Fibroblast of lung (primary cell): ENCODE results near the gene PDHX. TPM values are rescaled to one million over a fixed set of nuclear protein-coding genes. Genes with fewer than 3 reads are reported as not detected.

Source experiments
- DNase-seq, 2 donors: peaks; one replicate each; pipeline versions ENCODE4 v3.0.0 to v3.0.0-alpha.2; 2010; ENCODE audit warnings: low read depth in 2 of 2
- H2AFZ ChIP-seq: 2 replicates; pipeline ENCODE4 v1.5.1; 2012; ENCODE audit warnings: low read length, control low read depth, inconsistent platforms
- H3K27ac ChIP-seq: 2 replicates; pipeline ENCODE4 v1.5.1; 2011; ENCODE audit warnings: low read length, control low read depth; ENCODE audit not compliant: insufficient read depth
- H3K27me3 ChIP-seq: 2 replicates; pipeline ENCODE4 v1.5.1; 2011; ENCODE audit warnings: mild to moderate bottlenecking, low read length; ENCODE audit not compliant: control insufficient read depth, insufficient read depth
- H3K36me3 ChIP-seq: 2 replicates; pipeline ENCODE4 v1.5.1; 2011; ENCODE audit warnings: low read length; ENCODE audit not compliant: control insufficient read depth, insufficient read depth
- H3K4me1 ChIP-seq: 2 replicates; pipeline ENCODE4 v1.5.1; 2011; ENCODE audit warnings: low read length; ENCODE audit not compliant: control insufficient read depth, insufficient read depth; ENCODE audit errors: extremely low read depth
- H3K4me2 ChIP-seq: 2 replicates; pipeline ENCODE4 v1.5.1; 2011; ENCODE audit warnings: low read length, control low read depth; ENCODE audit not compliant: insufficient read depth; ENCODE audit errors: extremely low read depth
- H3K4me3 ChIP-seq, 4 experiments: fragments of 200-600 bp in 1 of 4; sonication (generic) in 1 of 4; replicated peaks in 1 of 4; 2 replicates each; pipeline ENCODE4 v1.5.1; 2011 to 2016; ENCODE audit warnings: low read length in 4 of 4, low read depth in 3 of 4, mild to moderate bottlenecking in 3 of 4, control low read depth in 2 of 4, inconsistent platforms in 1 of 4, mixed read lengths in 1 of 4; ENCODE audit not compliant: insufficient read depth in 1 of 4; ENCODE audit errors: control extremely low read depth in 1 of 4
- H3K79me2 ChIP-seq: 2 replicates; pipeline ENCODE4 v1.5.1; 2012; ENCODE audit warnings: mild to moderate bottlenecking, low read length, inconsistent platforms; ENCODE audit not compliant: control insufficient read depth, insufficient read depth
- H3K9ac ChIP-seq: 2 replicates; pipeline ENCODE4 v1.5.1; 2011; ENCODE audit warnings: mild to moderate bottlenecking, low read length, control low read depth; ENCODE audit not compliant: insufficient read depth
- H3K9me3 ChIP-seq: 2 replicates; pipeline ENCODE4 v1.5.1; 2012; ENCODE audit warnings: low read depth, low read length; ENCODE audit not compliant: control insufficient read depth, insufficient read depth
- H4K20me1 ChIP-seq: 2 replicates; pipeline ENCODE4 v1.5.1; 2011; ENCODE audit warnings: low read length; ENCODE audit not compliant: control insufficient read depth, insufficient read depth; ENCODE audit errors: extremely low read depth
- EZH2 ChIP-seq: IDR thresholded peaks from 2 replicates; pipeline ENCODE4 v1.5.1; 2012; ENCODE audit warnings: low read length, control low read depth, mild to moderate bottlenecking; ENCODE audit errors: missing control alignments
- polyA plus RNA-seq, 2 donors: library from polyadenylated mRNA; depleted of rRNA in 1 of 2; stranded (reverse) in 1 of 2; unstranded in 1 of 2; fragments of >200 nt; gene quantifications; 2 replicates each; pipeline ENCODE4 v1.2.1, GENCODE V29; 2011 to 2012; ENCODE audit warnings: missing spikeins in 1 of 2
- total RNA-seq: library from RNA; depleted of rRNA; stranded (reverse); fragments of >200 nt; gene quantifications from 2 replicates; pipeline ENCODE4 v1.2.1, GENCODE V29; 2014
- TF ChIP-seq, protein P1 (sequence below), 2 donors: IDR thresholded peaks in 1 of 2; conservative IDR thresholded peaks in 1 of 2; 1 replicate in 1 of 2; 2 replicates in 1 of 2; pipeline ENCODE4 v1.5.1; 2011 to 2012; ENCODE audit warnings: low read length in 2 of 2, control low read depth in 1 of 2, inconsistent platforms in 1 of 2, low read depth in 1 of 2, mild to moderate bottlenecking in 1 of 2

Gene PDHX
- total and polyA plus RNA-seq, 2 donors (not counting 1 experiment from before 2014, with no cell fraction given): 29.6 to 36.5 TPM

DNA sequence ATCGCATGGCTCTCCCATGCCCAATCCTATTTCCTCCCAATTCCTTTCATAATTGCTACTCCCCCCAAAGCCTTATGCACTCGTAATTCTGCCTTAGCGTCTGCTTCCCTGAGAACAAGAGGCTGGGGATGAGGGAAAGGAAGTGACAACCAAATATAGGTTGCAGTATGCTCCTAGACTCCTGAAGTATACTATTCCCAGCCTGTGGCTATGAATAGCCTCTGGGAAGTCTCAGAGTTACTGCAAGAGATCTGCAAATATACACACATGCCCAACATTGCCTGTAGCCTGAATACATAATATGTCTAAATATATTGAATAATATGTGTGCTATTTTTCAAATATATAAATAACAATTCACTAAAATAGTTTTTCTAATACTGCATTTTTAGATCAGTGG lies 126.5 kb downstream of the PDHX start:
- Histone ChIP-seq H3K27me3 (no peaks in the 10 kb centered on the region), H3K4me2 (no peak overlapping the region), H2AFZ (no peak overlapping the region), H3K9me3 (no peaks in the 10 kb centered on the region), H4K20me1 (no peaks in the 10 kb centered on the region), H3K79me2 (no peaks in the 10 kb centered on the region), H3K36me3 (no peaks in the 10 kb centered on the region), H3K9ac (no peak overlapping the region), H3K4me3 (no peak overlapping the region), H3K4me1 (peaks cover 4% of the 10 kb centered on the region), H3K27ac (no peak overlapping the region)
- TF ChIP-seq, protein P1, sequence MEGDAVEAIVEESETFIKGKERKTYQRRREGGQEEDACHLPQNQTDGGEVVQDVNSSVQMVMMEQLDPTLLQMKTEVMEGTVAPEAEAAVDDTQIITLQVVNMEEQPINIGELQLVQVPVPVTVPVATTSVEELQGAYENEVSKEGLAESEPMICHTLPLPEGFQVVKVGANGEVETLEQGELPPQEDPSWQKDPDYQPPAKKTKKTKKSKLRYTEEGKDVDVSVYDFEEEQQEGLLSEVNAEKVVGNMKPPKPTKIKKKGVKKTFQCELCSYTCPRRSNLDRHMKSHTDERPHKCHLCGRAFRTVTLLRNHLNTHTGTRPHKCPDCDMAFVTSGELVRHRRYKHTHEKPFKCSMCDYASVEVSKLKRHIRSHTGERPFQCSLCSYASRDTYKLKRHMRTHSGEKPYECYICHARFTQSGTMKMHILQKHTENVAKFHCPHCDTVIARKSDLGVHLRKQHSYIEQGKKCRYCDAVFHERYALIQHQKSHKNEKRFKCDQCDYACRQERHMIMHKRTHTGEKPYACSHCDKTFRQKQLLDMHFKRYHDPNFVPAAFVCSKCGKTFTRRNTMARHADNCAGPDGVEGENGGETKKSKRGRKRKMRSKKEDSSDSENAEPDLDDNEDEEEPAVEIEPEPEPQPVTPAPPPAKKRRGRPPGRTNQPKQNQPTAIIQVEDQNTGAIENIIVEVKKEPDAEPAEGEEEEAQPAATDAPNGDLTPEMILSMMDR (conservative IDR thresholded peaks at IDR 0.05 in 1 of 2, IDR thresholded peaks at IDR 0.05 in 1 of 2; ENCODE audit: low read depth in 1 of 2, low read length in 2 of 2): no peak
- no peak for DNase-seq

DNA sequence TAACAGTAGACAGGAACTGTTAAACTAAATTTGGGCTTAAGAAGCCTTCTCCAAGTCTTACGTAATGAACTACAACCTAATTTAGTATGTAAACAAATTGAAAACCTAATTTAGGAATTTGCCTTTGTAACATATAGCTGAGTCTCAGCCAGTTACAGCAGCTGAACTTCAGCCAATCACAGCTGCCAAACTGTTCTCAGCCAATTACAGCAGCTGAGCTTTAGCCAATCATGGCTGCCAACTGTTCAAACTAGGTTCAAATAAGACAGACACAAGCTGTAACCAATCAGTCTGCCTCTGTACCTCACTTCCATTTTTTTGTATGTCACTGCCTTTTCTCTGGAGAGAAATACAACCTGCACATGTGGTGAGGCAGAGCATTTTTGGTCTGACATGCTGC lies 127.5 kb downstream of the PDHX start:
- DNase-seq: peak in 1 of 2 donors; percentile 59
- no peaks in the 10 kb centered on the region for H4K20me1 ChIP-seq
- no peak overlapping the region for H2AFZ ChIP-seq
- peaks cover 4% of the 10 kb centered on the region for H3K4me1 ChIP-seq
- no peak overlapping the region for H3K4me3 ChIP-seq
- TF ChIP-seq EZH2: no peak
- TF ChIP-seq, protein P1 (conservative IDR thresholded peaks at IDR 0.05 in 1 of 2, IDR thresholded peaks at IDR 0.05 in 1 of 2; ENCODE audit: low read depth in 1 of 2, low read length in 2 of 2): no peak
- H3K9ac ChIP-seq: no peak overlapping the region
- H3K36me3 ChIP-seq: no peaks in the 10 kb centered on the region
- no peaks in the 10 kb centered on the region for H3K27me3 ChIP-seq
- no peak overlapping the region for H3K27ac ChIP-seq
- no peaks in the 10 kb centered on the region for H3K9me3 ChIP-seq
- no peaks in the 10 kb centered on the region for H3K79me2 ChIP-seq
- H3K4me2 ChIP-seq: no peak overlapping the region

DNA sequence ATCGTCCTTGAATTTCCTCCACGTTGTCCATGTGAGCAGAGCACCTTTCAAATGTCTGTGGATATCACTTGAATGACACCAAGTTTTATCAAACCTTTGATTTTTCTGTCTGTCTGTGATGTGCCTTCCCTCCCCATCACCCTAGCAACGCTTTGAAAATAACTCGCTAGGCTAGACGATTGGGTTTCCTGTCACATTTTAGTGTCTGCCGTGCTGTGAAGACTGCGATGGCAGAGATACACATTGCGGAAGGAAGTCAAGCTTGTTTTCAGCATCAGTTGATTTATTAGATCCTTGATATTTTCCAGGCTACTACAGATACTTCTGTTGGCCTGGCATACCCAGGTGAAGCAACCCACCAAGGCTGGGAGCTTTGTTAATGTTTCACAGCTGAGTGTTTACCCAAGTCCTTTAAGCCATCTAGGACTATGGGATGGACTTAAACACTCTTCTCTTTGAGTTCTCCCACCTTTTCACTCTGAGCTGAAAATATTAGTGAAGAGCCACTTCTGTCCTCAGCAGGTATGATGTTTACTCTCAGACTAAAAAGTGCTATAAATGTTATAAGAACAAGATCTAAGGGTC lies 128.9 kb downstream of the PDHX start:
- H3K4me2 ChIP-seq: no peak overlapping the region
- no peaks in the 10 kb centered on the region for H3K27me3 ChIP-seq
- H2AFZ ChIP-seq: no peak overlapping the region
- no peaks in the 10 kb centered on the region for H3K79me2 ChIP-seq
- no peaks in the 10 kb centered on the region for H3K9me3 ChIP-seq
- H3K4me1 ChIP-seq: peaks cover 4% of the 10 kb centered on the region
- TF ChIP-seq, protein P1 (conservative IDR thresholded peaks at IDR 0.05 in 1 of 2, IDR thresholded peaks at IDR 0.05 in 1 of 2; ENCODE audit: low read depth in 1 of 2, low read length in 2 of 2): no peak
- no peak for TF ChIP-seq EZH2
- H3K9ac ChIP-seq: no peak overlapping the region
- H3K4me3 ChIP-seq: no peak overlapping the region
- DNase-seq: no peak
- no peaks in the 10 kb centered on the region for H4K20me1 ChIP-seq
- no peaks in the 10 kb centered on the region for H3K36me3 ChIP-seq
- no peak overlapping the region for H3K27ac ChIP-seq

Other genes with a start within 250 kb of the PDHX start
- 23.1 and 32.7 TPM in 2 replicates for gene APIP, start 239 bp upstream of the PDHX start, total RNA-seq
- 32.2 and 42.5 TPM in 2 replicates for gene APIP, start 239 bp upstream of the PDHX start, polyA plus RNA-seq
- 446 and 660 TPM in 2 replicates for gene CD44, start 222.6 kb downstream of the PDHX start, total RNA-seq
- 980 and 2,078 TPM in 2 replicates for gene CD44, start 222.6 kb downstream of the PDHX start, polyA plus RNA-seq